Smooth muscle cell (in vitro differentiated cells): Measurements from ENCODE around the gene KCTD13. TPM values are rescaled to one million over a fixed set of nuclear protein-coding genes. Genes with fewer than 3 reads are reported as not detected.

Experiments
- DNase-seq: peaks from one replicate; lab custom pipeline; 2025; ENCODE audit not compliant: unreplicated experiment; lab: John Stamatoyannopoulos, UW
- H2AFZ ChIP-seq: fragments of 200-600 bp; sonication (generic); 2 replicates; pipeline ENCODE4 v1.6.0; 2016; ENCODE audit warnings: antibody characterized with exemption, low read depth, mild to moderate bottlenecking
- H3F3A ChIP-seq: fragments of 200-600 bp; sonication (generic); 2 replicates; pipeline ENCODE4 v1.6.0; 2017; ENCODE audit warnings: antibody characterized with exemption, low read depth
- H3K27ac ChIP-seq: fragments of 200-600 bp; sonication (generic); 2 replicates; pipeline ENCODE4 v1.5.1; 2016; ENCODE audit warnings: low read depth, mild to moderate bottlenecking
- H3K27me3 ChIP-seq: fragments of 200-600 bp; sonication (generic); 2 replicates; pipeline ENCODE4 v1.6.1; 2016; ENCODE audit warnings: low read depth, mild to moderate bottlenecking
- H3K36me3 ChIP-seq: fragments of 200-600 bp; sonication (generic); 2 replicates; pipeline ENCODE4 v1.5.1; 2016; ENCODE audit warnings: low read depth
- H3K4me1 ChIP-seq: fragments of 200-600 bp; sonication (generic); 2 replicates; pipeline ENCODE4 v1.5.1; 2016; ENCODE audit warnings: low read depth
- H3K4me2 ChIP-seq: fragments of 200-600 bp; sonication (generic); 2 replicates; pipeline ENCODE4 v1.6.0; 2016; ENCODE audit warnings: mild to moderate bottlenecking
- H3K4me3 ChIP-seq: fragments of 200-600 bp; sonication (generic); 2 replicates; pipeline ENCODE4 v1.5.1; 2016; ENCODE audit warnings: mild to moderate bottlenecking
- H3K79me2 ChIP-seq: fragments of 200-600 bp; sonication (generic); 2 replicates; pipeline ENCODE4 v1.6.0; 2016; ENCODE audit warnings: low read depth, mild to moderate bottlenecking
- H3K9ac ChIP-seq: fragments of 200-600 bp; sonication (generic); 2 replicates; pipeline ENCODE4 v1.6.0; 2016; ENCODE audit warnings: low read depth
- H3K9me3 ChIP-seq: fragments of 200-600 bp; sonication (generic); replicated peaks from 2 replicates; pipeline ENCODE4 v1.5.1; 2016; ENCODE audit warnings: low read depth
- H4K20me1 ChIP-seq: fragments of 200-600 bp; sonication (generic); 2 replicates; pipeline ENCODE4 v1.6.0; 2016; ENCODE audit warnings: low read depth
- WGBS: methylation state at CpG from one replicate; pipeline ENCODE4 v1.1.7; 2016; ENCODE audit warnings: low lambda C conversion rate; 5-methylcytosine and 5-hydroxymethylcytosine counted together
- polyA plus RNA-seq: library from polyadenylated mRNA; unstranded; fragments of >200 nt; fragmentation: Nextera tagmentation; extraction: Ambion mirVana; gene quantifications from 2 replicates; pipeline ENCODE4 v1.2.1, GENCODE V29; 2016
- total RNA-seq: library from RNA; depleted of rRNA; stranded (reverse); fragments of >200 nt; gene quantifications from 2 replicates; pipeline ENCODE4 v1.2.3, GENCODE V29; 2014
- TF ChIP-seq, protein P1 (sequence below): fragments of 200-600 bp; sonication (generic); IDR thresholded peaks from 2 replicates; pipeline ENCODE4 v1.5.1; 2017; ENCODE audit warnings: borderline replicate concordance, mild to moderate bottlenecking, antibody characterized with exemption; ENCODE audit not compliant: insufficient read depth, poor library complexity, severe bottlenecking

Gene KCTD13
- total and polyA plus RNA-seq, 2 experiments from 2014 or later, result 16.3 to 23.6 TPM

DNA sequence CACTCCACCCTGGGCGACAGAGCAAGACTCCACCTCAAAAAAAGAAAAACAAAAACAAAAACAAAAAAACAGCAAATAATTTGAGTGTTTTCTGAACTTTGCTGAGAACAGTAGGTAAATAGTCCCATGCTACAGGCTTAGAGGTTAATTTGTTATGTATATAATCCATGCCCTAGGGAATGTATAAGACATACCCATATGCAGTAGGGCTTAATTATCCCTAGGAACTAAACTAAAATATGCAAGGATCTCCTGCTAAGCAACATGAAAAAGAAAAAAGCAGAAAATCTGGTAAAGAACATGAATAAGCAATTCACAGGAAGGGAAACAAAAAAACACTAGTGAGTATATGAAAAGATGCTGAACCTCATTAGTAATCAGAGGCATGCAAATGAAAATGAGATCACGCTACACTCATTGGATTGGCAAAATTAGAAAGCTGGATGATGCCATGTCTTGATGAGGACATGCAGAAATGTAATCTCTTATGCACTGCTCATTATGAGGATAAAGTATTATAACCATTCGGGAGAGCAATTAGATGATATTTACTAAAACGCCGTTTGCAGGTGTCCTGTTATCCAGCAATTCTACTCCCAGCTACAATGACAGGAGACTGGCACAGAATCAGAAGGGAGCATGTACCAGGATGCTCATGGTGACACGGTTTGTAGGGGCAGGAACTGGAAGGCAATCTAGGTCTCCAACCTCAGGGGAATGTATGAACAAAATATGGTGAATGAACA lies 5.6 kb downstream of the KCTD13 start:
- Histone ChIP-seq H4K20me1 (peaks cover 13% of the 10 kb centered on the region), H3K9ac (no peak overlapping the region), H3K4me1 (peaks cover 7% of the 10 kb centered on the region), H3K9me3 (no peaks in the 10 kb centered on the region), H3K27ac (no peak overlapping the region), H3K4me3 (no peak overlapping the region), H2AFZ (no peak overlapping the region), H3K27me3 (no peaks in the 10 kb centered on the region), H3K36me3 (peaks cover 11% of the 10 kb centered on the region), H3K4me2 (no peak overlapping the region), H3F3A (no peaks in the 10 kb centered on the region), H3K79me2 (peaks cover 27% of the 10 kb centered on the region)
- 95% methylated on average over 6 of the region's 6 CpGs for WGBS
- DNase-seq, result no peak
- TF ChIP-seq, protein P1, sequence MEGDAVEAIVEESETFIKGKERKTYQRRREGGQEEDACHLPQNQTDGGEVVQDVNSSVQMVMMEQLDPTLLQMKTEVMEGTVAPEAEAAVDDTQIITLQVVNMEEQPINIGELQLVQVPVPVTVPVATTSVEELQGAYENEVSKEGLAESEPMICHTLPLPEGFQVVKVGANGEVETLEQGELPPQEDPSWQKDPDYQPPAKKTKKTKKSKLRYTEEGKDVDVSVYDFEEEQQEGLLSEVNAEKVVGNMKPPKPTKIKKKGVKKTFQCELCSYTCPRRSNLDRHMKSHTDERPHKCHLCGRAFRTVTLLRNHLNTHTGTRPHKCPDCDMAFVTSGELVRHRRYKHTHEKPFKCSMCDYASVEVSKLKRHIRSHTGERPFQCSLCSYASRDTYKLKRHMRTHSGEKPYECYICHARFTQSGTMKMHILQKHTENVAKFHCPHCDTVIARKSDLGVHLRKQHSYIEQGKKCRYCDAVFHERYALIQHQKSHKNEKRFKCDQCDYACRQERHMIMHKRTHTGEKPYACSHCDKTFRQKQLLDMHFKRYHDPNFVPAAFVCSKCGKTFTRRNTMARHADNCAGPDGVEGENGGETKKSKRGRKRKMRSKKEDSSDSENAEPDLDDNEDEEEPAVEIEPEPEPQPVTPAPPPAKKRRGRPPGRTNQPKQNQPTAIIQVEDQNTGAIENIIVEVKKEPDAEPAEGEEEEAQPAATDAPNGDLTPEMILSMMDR, result no peak

DNA sequence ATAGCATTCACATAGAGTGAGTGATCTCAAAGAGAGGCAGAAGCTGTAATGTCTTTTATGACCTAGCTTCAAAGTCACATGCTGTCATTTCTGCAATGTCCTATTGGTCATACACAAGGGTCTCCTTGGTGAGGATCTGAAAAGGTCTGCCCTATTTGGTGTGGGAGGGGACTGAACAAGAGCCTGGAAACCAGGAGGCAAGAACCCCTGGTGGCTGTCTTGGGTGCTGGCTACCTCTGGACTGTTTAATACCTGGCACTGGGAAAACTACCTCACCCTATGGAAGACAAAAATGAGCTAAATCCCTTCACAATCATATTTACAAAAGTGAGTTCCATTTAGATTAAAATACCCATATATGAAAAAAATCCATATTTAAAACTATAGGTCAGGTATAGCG lies 9.0 kb downstream of the KCTD13 start:
- no peaks in the 10 kb centered on the region for H3K9me3 ChIP-seq
- H3K9ac ChIP-seq, result no peak overlapping the region
- H3F3A ChIP-seq, result no peaks in the 10 kb centered on the region
- H4K20me1 ChIP-seq, result peaks cover 8% of the 10 kb centered on the region
- 94% methylated on average over 1 of the region's 1 CpG for WGBS
- no peak overlapping the region for H3K27ac ChIP-seq
- no peak for DNase-seq
- H3K36me3 ChIP-seq, result peaks cover 11% of the 10 kb centered on the region
- no peak overlapping the region for H3K4me3 ChIP-seq
- no peak overlapping the region for H3K4me2 ChIP-seq
- H3K4me1 ChIP-seq, result no peaks in the 10 kb centered on the region
- TF ChIP-seq, protein P1, result no peak
- no peaks in the 10 kb centered on the region for H3K27me3 ChIP-seq
- peaks cover 3% of the 10 kb centered on the region for H3K79me2 ChIP-seq
- no peak overlapping the region for H2AFZ ChIP-seq

DNA sequence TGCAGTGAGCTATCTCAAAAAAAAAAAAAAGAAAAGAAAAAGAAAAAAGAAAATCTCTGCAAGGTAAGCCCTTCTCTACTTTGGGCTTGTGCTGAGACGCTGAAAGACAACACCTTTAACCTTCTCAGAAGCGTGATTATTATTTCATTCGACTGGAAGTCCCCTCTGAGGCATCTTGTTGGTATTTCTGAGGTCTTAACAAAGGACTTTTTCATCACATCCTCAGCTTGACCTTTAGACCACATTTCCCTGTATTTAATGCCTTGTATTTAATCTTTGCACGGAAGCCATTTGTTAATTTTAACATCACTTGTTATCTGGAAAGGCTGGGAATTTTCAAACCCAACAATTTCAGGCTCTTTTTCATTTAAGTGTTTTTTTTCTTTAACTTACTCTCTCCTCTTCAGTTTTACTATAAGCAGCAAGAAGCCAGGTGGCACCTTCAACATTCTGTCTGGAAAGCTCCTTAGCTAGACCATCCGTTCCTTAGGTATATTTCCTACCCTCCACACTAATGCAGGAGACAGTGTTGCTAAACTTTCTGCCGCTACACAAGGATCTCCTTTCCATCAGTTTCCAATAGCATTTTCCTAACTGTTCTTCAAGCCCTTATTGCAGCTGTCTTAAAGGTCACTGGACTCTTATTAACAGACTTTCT lies 10.3 kb downstream of the KCTD13 start:
- Histone ChIP-seq H3K36me3 (peaks cover 10% of the 10 kb centered on the region), H2AFZ (no peak overlapping the region), H3K9ac (no peak overlapping the region), H3K79me2 (peaks cover 1% of the 10 kb centered on the region), H3K27ac (no peak overlapping the region), H4K20me1 (peaks cover 8% of the 10 kb centered on the region), H3K27me3 (no peaks in the 10 kb centered on the region), H3K4me1 (no peaks in the 10 kb centered on the region), H3K4me2 (no peak overlapping the region), H3K4me3 (no peak overlapping the region), H3K9me3 (no peaks in the 10 kb centered on the region), H3F3A (no peaks in the 10 kb centered on the region)
- WGBS, result 87% methylated on average over 6 of the region's 6 CpGs
- no peak for DNase-seq
- TF ChIP-seq, protein P1, result no peak
